Liver (tissue), 9 donors: ENCODE measurements around the gene BTG4. TPM values are rescaled to one million over a fixed set of nuclear protein-coding genes. Genes with fewer than 3 reads are reported as not detected.

Experiments used
- DNase-seq: peaks from one replicate; pipeline ENCODE4 v3.0.0-alpha.2; 2017; ENCODE audit warnings: low spot score
- H3K27ac ChIP-seq, 2 donors: one replicate each; pipeline ENCODE4 v1.7.0; 2013; ENCODE audit warnings: inconsistent platforms in 2 of 2, low read length in 2 of 2, control low read depth in 1 of 2, low read depth in 1 of 2, mild to moderate bottlenecking in 1 of 2
- H3K27me3 ChIP-seq, 4 donors: one replicate each; pipeline versions ENCODE4 v1.6.1 to v1.7.0; 2013; ENCODE audit warnings: low read length in 3 of 4, inconsistent platforms in 1 of 4, mild to moderate bottlenecking in 1 of 4, moderate library complexity in 1 of 4; ENCODE audit not compliant: control insufficient read depth in 4 of 4, insufficient read depth in 4 of 4
- H3K36me3 ChIP-seq, 4 donors: one replicate each; pipeline versions ENCODE4 v1.6.1 to v1.7.0; 2013; ENCODE audit warnings: low read length in 3 of 4, mild to moderate bottlenecking in 3 of 4, low read depth in 1 of 4, moderate library complexity in 1 of 4; ENCODE audit not compliant: control insufficient read depth in 4 of 4, insufficient read depth in 3 of 4
- H3K4me1 ChIP-seq, 4 donors: one replicate each; pipeline versions ENCODE4 v1.6.1 to v1.7.0; 2013; ENCODE audit warnings: low read length in 3 of 4, mild to moderate bottlenecking in 3 of 4, moderate library complexity in 1 of 4; ENCODE audit not compliant: control insufficient read depth in 4 of 4, insufficient read depth in 4 of 4
- H3K4me3 ChIP-seq, 3 donors: one replicate each; pipeline versions ENCODE4 v1.6.1 to v1.7.0; 2013; ENCODE audit warnings: low read length in 3 of 3, control low read depth in 1 of 3, low read depth in 1 of 3, mild to moderate bottlenecking in 1 of 3
- H3K9ac ChIP-seq, 2 donors: one replicate each; pipeline ENCODE4 v1.7.0; 2013; ENCODE audit warnings: low read length in 2 of 2, mild to moderate bottlenecking in 2 of 2, moderate library complexity in 2 of 2, control low read depth in 1 of 2, low read depth in 1 of 2
- H3K9me3 ChIP-seq, 4 donors: one replicate each; pipeline versions ENCODE4 v1.6.1 to v1.7.0; 2013; ENCODE audit warnings: low read length in 3 of 4; ENCODE audit not compliant: control insufficient read depth in 4 of 4
- ATF3 ChIP-seq: IDR thresholded peaks from 2 replicates; pipeline ENCODE4 v1.6.1; 2016; ENCODE audit warnings: antibody characterized with exemption
- EGR1 ChIP-seq, 2 donors: IDR thresholded peaks; 2 replicates each; pipeline ENCODE4 v1.6.1; 2016 to 2018; ENCODE audit warnings: antibody characterized with exemption in 2 of 2, low read depth in 2 of 2
- FOXA1 ChIP-seq: IDR thresholded peaks from 2 replicates; pipeline ENCODE4 v1.6.1; 2016; ENCODE audit warnings: antibody characterized with exemption
- FOXA2 ChIP-seq: IDR thresholded peaks from 2 replicates; pipeline ENCODE4 v1.6.1; 2016; ENCODE audit warnings: antibody characterized with exemption
- HNF4A ChIP-seq, 2 donors: conservative IDR thresholded peaks; 2 replicates each; pipeline ENCODE4 v1.6.1; 2016; ENCODE audit warnings: antibody characterized with exemption in 2 of 2, mild to moderate bottlenecking in 2 of 2
- HNF4G ChIP-seq: IDR thresholded peaks from 2 replicates; pipeline ENCODE4 v1.6.1; 2016; ENCODE audit warnings: antibody characterized with exemption
- JUND ChIP-seq, 2 donors: IDR thresholded peaks; 2 replicates each; pipeline ENCODE4 v1.6.1; 2016; ENCODE audit warnings: antibody characterized with exemption in 2 of 2
- MAX ChIP-seq: IDR thresholded peaks from 2 replicates; pipeline ENCODE4 v1.6.1; 2016; ENCODE audit warnings: antibody characterized with exemption
- NR2F2 ChIP-seq: IDR thresholded peaks from 2 replicates; pipeline ENCODE4 v1.6.1; 2016; ENCODE audit warnings: antibody characterized with exemption
- RAD21 ChIP-seq, 2 donors: IDR thresholded peaks; 2 replicates each; pipeline ENCODE4 v1.6.1; 2016; ENCODE audit warnings: antibody characterized with exemption in 2 of 2, mild to moderate bottlenecking in 2 of 2
- REST ChIP-seq: IDR thresholded peaks from 2 replicates; pipeline ENCODE4 v1.6.1; 2016; ENCODE audit warnings: antibody characterized with exemption, mild to moderate bottlenecking
- RXRA ChIP-seq, 2 donors: IDR thresholded peaks; 2 replicates each; pipeline ENCODE4 v1.6.1; 2017 to 2018; ENCODE audit warnings: antibody characterized with exemption in 2 of 2, mild to moderate bottlenecking in 1 of 2
- SP1 ChIP-seq: IDR thresholded peaks from 2 replicates; pipeline ENCODE4 v1.6.1; 2018; ENCODE audit warnings: antibody characterized with exemption, mild to moderate bottlenecking
- ZBTB33 ChIP-seq: IDR thresholded peaks from 2 replicates; pipeline ENCODE4 v1.6.1; 2016; ENCODE audit warnings: antibody characterized with exemption
- WGBS: extraction: QIAGEN DNeasy Blood & Tissue Kit; methylation state at CpG from one replicate; pipeline ENCODE4 v1.1.7; 2013; 5-methylcytosine and 5-hydroxymethylcytosine counted together
- polyA plus RNA-seq, 2 donors: library from polyadenylated mRNA; stranded (reverse) in 1 of 2; unstranded in 1 of 2; fragments of 200-250 nt in 1 of 2; fragments of >200 nt in 1 of 2; fragmentation: Nextera tagmentation in 1 of 2; extraction: Ambion mirVana in 1 of 2; gene quantifications; one replicate each; pipeline versions ENCODE4 v1.2.1 to v1.2.3, GENCODE V29; 2013 to 2015
- total RNA-seq, 2 donors: library from RNA; depleted of rRNA; stranded (reverse); fragments of >200 nt; gene quantifications; one replicate each; pipeline ENCODE4 v1.2.3, GENCODE V29; 2014
- donor health status: healthy.
- donor health status: healthy.
- donor health status: healthy.
- donor health status: healthy.
- donor health status: healthy.

The BTG4 gene
- total and polyA plus RNA-seq, 4 donors = not detected

GRCh38 chr11:111554532-111554931 lies 42.3 kb upstream of the BTG4 start:
- no peaks in the 10 kb centered on the region for H3K27me3 ChIP-seq
- TF ChIP-seq MAX = no peak
- no peak for TF ChIP-seq ATF3
- no peak for TF ChIP-seq NR2F2
- no peak for TF ChIP-seq JUND (IDR thresholded peaks at IDR 0.05)
- no peak for TF ChIP-seq RXRA (IDR thresholded peaks at IDR 0.05)
- no peak for TF ChIP-seq REST
- TF ChIP-seq HNF4G = no peak
- H3K36me3 ChIP-seq = no peaks in the 10 kb centered on the region
- H3K9ac ChIP-seq = no peak overlapping the region
- no peaks in the 10 kb centered on the region for H3K4me1 ChIP-seq
- peaks cover 0 to 2% (median 0%) of the 10 kb centered on the region in 4 donors for H3K9me3 ChIP-seq
- no peak for DNase-seq
- H3K4me3 ChIP-seq = no peak overlapping the region
- H3K27ac ChIP-seq = no peak overlapping the region

- Histone ChIP-seq H3K27ac (no peak overlapping the region), H3K4me3 (no peak overlapping the region), H3K4me1 (no peaks in the 10 kb centered on the region), H3K9ac (no peak overlapping the region), H3K36me3 (no peaks in the 10 kb centered on the region), H3K27me3 (no peaks in the 10 kb centered on the region), H3K9me3 (no peaks in the 10 kb centered on the region)
- WGBS = 81% methylated on average over 2 of the region's 2 CpGs
- no peak for DNase-seq
- TF ChIP-seq FOXA2 = no peak
- no peak for TF ChIP-seq SP1
- no peak for TF ChIP-seq EGR1 (IDR thresholded peaks at IDR 0.05; ENCODE audit: low read depth in 2 of 2)
- TF ChIP-seq HNF4A (conservative IDR thresholded peaks at IDR 0.05) = no peak
Observed at GRCh38 chr11:111550258-111550657, 38.1 kb upstream of the BTG4 start.

- no peaks in the 10 kb centered on the region for H3K9me3 ChIP-seq
- TF ChIP-seq RAD21 (IDR thresholded peaks at IDR 0.05) (no peak), ZBTB33 (no peak), MAX (no peak), NR2F2 (no peak), FOXA1 (no peak)
- no peaks in the 10 kb centered on the region for H3K4me1 ChIP-seq
- H3K4me3 ChIP-seq = no peak overlapping the region
- 66% methylated on average over 3 of the region's 3 CpGs for WGBS
- no peak overlapping the region for H3K9ac ChIP-seq
- no peaks in the 10 kb centered on the region for H3K36me3 ChIP-seq
- H3K27me3 ChIP-seq = no peaks in the 10 kb centered on the region
- H3K27ac ChIP-seq = no peak overlapping the region
- DNase-seq = no peak
Observed at GRCh38 chr11:111549869-111550203, 37.6 kb upstream of the BTG4 start.
